Gastrocnemius medialis (tissue), 4 donors: ENCODE data around the gene MSS51.
"Not testable (repeated sequence)": the region's sequence is repeated elsewhere in the genome, so short reads cannot be mapped to it uniquely, and the experiment has no call there.

ENCODE experiments used
- POLR2A ChIP-seq, 2 donors: fragments of 450-650 bp; IDR thresholded peaks; one replicate each; pipeline ENCODE4 v1.6.1; 2017; ENCODE audit warnings: antibody characterized with exemption in 2 of 2, mild to moderate bottlenecking in 2 of 2, moderate library complexity in 2 of 2
- TF ChIP-seq, protein P1 (sequence below), 5 experiments: fragments of 450-650 bp in 3 of 5; fragments of 200-600 bp in 2 of 5; sonication (generic) in 2 of 5; IDR thresholded peaks in 4 of 5; conservative IDR thresholded peaks in 1 of 5; 1 replicate in 4 of 5; 2 replicates in 1 of 5; pipeline ENCODE4 v1.5.1; 2016 to 2019; ENCODE audit warnings: antibody characterized with exemption in 5 of 5, mild to moderate bottlenecking in 3 of 5, moderate library complexity in 3 of 5

DNA sequence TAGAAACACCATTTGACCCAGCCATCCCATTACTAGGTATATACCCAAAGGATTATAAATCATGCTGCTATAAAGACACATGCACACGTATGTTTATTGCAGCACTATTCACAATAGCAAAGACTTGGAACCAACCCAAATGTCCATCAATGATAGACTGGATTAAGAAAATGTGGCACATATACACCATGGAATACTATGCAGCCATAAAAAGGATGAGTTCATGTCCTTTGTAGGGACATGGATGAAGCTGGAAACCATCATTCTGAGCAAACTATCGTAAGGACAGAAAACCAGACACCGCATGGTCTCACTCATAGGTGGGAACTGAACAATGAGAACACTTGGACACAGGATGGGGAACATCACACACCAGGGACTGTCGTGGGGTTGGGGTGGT lies 39.0 kb downstream of the MSS51 start:
- TF ChIP-seq, protein P1, sequence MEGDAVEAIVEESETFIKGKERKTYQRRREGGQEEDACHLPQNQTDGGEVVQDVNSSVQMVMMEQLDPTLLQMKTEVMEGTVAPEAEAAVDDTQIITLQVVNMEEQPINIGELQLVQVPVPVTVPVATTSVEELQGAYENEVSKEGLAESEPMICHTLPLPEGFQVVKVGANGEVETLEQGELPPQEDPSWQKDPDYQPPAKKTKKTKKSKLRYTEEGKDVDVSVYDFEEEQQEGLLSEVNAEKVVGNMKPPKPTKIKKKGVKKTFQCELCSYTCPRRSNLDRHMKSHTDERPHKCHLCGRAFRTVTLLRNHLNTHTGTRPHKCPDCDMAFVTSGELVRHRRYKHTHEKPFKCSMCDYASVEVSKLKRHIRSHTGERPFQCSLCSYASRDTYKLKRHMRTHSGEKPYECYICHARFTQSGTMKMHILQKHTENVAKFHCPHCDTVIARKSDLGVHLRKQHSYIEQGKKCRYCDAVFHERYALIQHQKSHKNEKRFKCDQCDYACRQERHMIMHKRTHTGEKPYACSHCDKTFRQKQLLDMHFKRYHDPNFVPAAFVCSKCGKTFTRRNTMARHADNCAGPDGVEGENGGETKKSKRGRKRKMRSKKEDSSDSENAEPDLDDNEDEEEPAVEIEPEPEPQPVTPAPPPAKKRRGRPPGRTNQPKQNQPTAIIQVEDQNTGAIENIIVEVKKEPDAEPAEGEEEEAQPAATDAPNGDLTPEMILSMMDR (IDR thresholded peaks at IDR 0.05 in 4 of 5, conservative IDR thresholded peaks at IDR 0.05 in 1 of 5): not testable (repeated sequence)
- TF ChIP-seq POLR2A (IDR thresholded peaks at IDR 0.05): not testable (repeated sequence)
